AG20443 (cell line): Measurements from ENCODE around the gene TRDMT1.
"Not testable (repeated sequence)": the region's sequence is repeated elsewhere in the genome, so short reads cannot be mapped to it uniquely, and the experiment has no call there.

ENCODE experiments used
- DNase-seq: peaks from one replicate; pipeline ENCODE4 v3.0.0; 2012; ENCODE audit warnings: low spot score, mixed read lengths

TRDMT1 gene

GRCh38 chr10:17129741-17130140, 71.7 kb downstream of the TRDMT1 start, which contains the start of gene CUBN:
TSS of gene CUBN (minus strand) at chr10:17129811. CDS start at chr10:17129765, 46 bp downstream.
- no peak for DNase-seq

- no peak for DNase-seq
Observed at GRCh38 chr10:17128261-17128660, 73.2 kb downstream of the TRDMT1 start.

- no peak for DNase-seq
Observed at GRCh38 chr10:17126327-17126726, 75.1 kb downstream of the TRDMT1 start.

GRCh38 chr10:17125206-17125893, 76.1 kb downstream of the TRDMT1 start:
- no peak for DNase-seq

GRCh38 chr10:17123961-17124360, 77.5 kb downstream of the TRDMT1 start:
- DNase-seq, result no peak

GRCh38 chr10:17122726-17123661, 78.5 kb downstream of the TRDMT1 start:
- DNase-seq, result peak; percentile 32

- DNase-seq, result no peak
Observed at GRCh38 chr10:17122052-17122451, 79.4 kb downstream of the TRDMT1 start.

- DNase-seq, result no peak
Observed at GRCh38 chr10:17120694-17121093, 80.8 kb downstream of the TRDMT1 start.

- no peak for DNase-seq
Observed at GRCh38 chr10:17119845-17120244, 81.6 kb downstream of the TRDMT1 start.

- DNase-seq, result no peak
Observed at GRCh38 chr10:17116193-17116592, 85.3 kb downstream of the TRDMT1 start.

GRCh38 chr10:17115683-17116082, 85.8 kb downstream of the TRDMT1 start:
- peak; percentile 50 for DNase-seq

- DNase-seq, result not testable (repeated sequence)
Observed at GRCh38 chr10:17114878-17115444, 86.5 kb downstream of the TRDMT1 start.

- DNase-seq, result peak; percentile 73
Observed at GRCh38 chr10:17113889-17114540, 87.5 kb downstream of the TRDMT1 start.

- no peak for DNase-seq
Observed at GRCh38 chr10:17113346-17113745, 88.1 kb downstream of the TRDMT1 start.

GRCh38 chr10:17112566-17112965, 88.9 kb downstream of the TRDMT1 start:
- no peak for DNase-seq

- DNase-seq, result peak; percentile 73
Observed at GRCh38 chr10:17109475-17110207, 91.8 kb downstream of the TRDMT1 start.

GRCh38 chr10:17109046-17109445, 92.4 kb downstream of the TRDMT1 start:
- DNase-seq, result no peak

GRCh38 chr10:17106991-17107390, 94.5 kb downstream of the TRDMT1 start:
- no peak for DNase-seq

- no peak for DNase-seq
Observed at GRCh38 chr10:17101910-17102266, 99.6 kb downstream of the TRDMT1 start.

- DNase-seq, result no peak
Observed at GRCh38 chr10:17101257-17101909, 100.1 kb downstream of the TRDMT1 start.

- DNase-seq, result no peak
Observed at GRCh38 chr10:17100586-17100985, 100.9 kb downstream of the TRDMT1 start.
